WTC11 (cell line): Measurements from ENCODE around the gene ZNF768. TPM values are rescaled to one million over a fixed set of nuclear protein-coding genes. Genes with fewer than 3 reads are reported as not detected.

Experiments used
- ATAC-seq: fragments of 200-7000 bp; cut with Tn5 transposase; 2 replicates; pipeline ENCODE4 v1.10.0; 2021; ENCODE audit warnings: mild to moderate bottlenecking, moderate library complexity
- CTCF ChIA-PET: fragments of 300-600 bp; sonication (Branson Sonifier 250); formaldehyde crosslinking; loops from one replicate; lab custom pipeline; 2021; ENCODE audit warnings: antibody characterized with exemption; lab: Charles Lee
- POLR2A ChIA-PET: fragments of 350-600 bp; sonication (Branson Sonifier 250); formaldehyde crosslinking; loops from one replicate; lab custom pipeline; 2021; ENCODE audit warnings: antibody characterized with exemption; lab: Charles Lee
- DNase-seq: peaks from one replicate; pipeline ENCODE4 v3.0.0; 2021; ENCODE audit warnings: low spot score
- H3K27ac Mint-ChIP-seq: 2 replicates; pipeline ENCODE4 v1.8.0; 2021; ENCODE audit warnings: mixed read lengths
- H3K27me3 Mint-ChIP-seq: 2 replicates; pipeline ENCODE4 v1.8.0; 2021; ENCODE audit warnings: low read depth, mild to moderate bottlenecking, moderate library complexity, mixed read lengths
- H3K36me3 Mint-ChIP-seq: 2 replicates; pipeline ENCODE4 v1.8.0; 2021; ENCODE audit warnings: mixed read lengths
- H3K4me1 Mint-ChIP-seq: 2 replicates; pipeline ENCODE4 v1.8.0; 2022; ENCODE audit warnings: mixed read lengths
- H3K4me3 Mint-ChIP-seq: 2 replicates; pipeline ENCODE4 v1.8.0; 2021; ENCODE audit warnings: mild to moderate bottlenecking, moderate library complexity, mixed read lengths
- H3K9me3 Mint-ChIP-seq: 2 replicates; pipeline ENCODE4 v1.8.0; 2021; ENCODE audit warnings: mixed read lengths
- ESRRA ChIP-seq: sonication (generic); formaldehyde crosslinking; IDR thresholded peaks from 2 replicates; pipeline ENCODE4 v1.8.1; 2022; ENCODE audit warnings: mild to moderate bottlenecking, missing genetic modification reagents, borderline replicate concordance
- GABPB1 ChIP-seq: sonication (generic); formaldehyde crosslinking; IDR thresholded peaks from 2 replicates; pipeline ENCODE4 v1.8.1; 2023; ENCODE audit warnings: mild to moderate bottlenecking, missing genetic modification reagents
- JUN ChIP-seq: sonication (generic); formaldehyde crosslinking; IDR thresholded peaks from 2 replicates; pipeline ENCODE4 v1.8.0; 2023; ENCODE audit warnings: mild to moderate bottlenecking, missing genetic modification reagents
- MYBL2 ChIP-seq: sonication (generic); formaldehyde crosslinking; IDR thresholded peaks from 2 replicates; pipeline ENCODE4 v1.8.1; 2023; ENCODE audit warnings: mild to moderate bottlenecking, moderate library complexity, missing genetic modification reagents
- NR1H2 ChIP-seq: sonication (generic); formaldehyde crosslinking; IDR thresholded peaks from 2 replicates; pipeline ENCODE4 v1.9.0; 2021; ENCODE audit warnings: mild to moderate bottlenecking, moderate library complexity, missing genetic modification reagents
- RORB ChIP-seq: fragments of 250-450 bp; sonication (Bioruptor Pico); IDR thresholded peaks from 2 replicates; pipeline ENCODE4 v1.9.0; 2021; ENCODE audit warnings: mild to moderate bottlenecking
- SMAD4 ChIP-seq: sonication (generic); formaldehyde crosslinking; IDR thresholded peaks from 2 replicates; pipeline ENCODE4 v1.8.0; 2022; ENCODE audit warnings: mild to moderate bottlenecking, missing genetic modification reagents
- SOX15 ChIP-seq: fragments of 250-450 bp; sonication (Bioruptor Pico); IDR thresholded peaks from 2 replicates; pipeline ENCODE4 v1.9.0; 2021; ENCODE audit warnings: mild to moderate bottlenecking
- ZNF138 ChIP-seq: sonication (generic); formaldehyde crosslinking; conservative IDR thresholded peaks from 2 replicates; pipeline ENCODE4 v1.8.1; 2022; ENCODE audit warnings: mild to moderate bottlenecking, moderate library complexity, missing genetic modification reagents
- ZNF263 ChIP-seq: sonication (generic); formaldehyde crosslinking; IDR thresholded peaks from 2 replicates; pipeline ENCODE4 v1.8.1; 2022; ENCODE audit warnings: low read depth, mild to moderate bottlenecking, moderate library complexity, missing genetic modification reagents
- total RNA-seq: library from RNA; stranded (reverse); gene quantifications from 3 replicates; pipeline ENCODE4 v1.2.3, GENCODE V29; 2021
- TF ChIP-seq, protein P1 (sequence below): sonication (generic); formaldehyde crosslinking; IDR thresholded peaks from 2 replicates; pipeline ENCODE4 v1.8.0; 2023; ENCODE audit warnings: mild to moderate bottlenecking, missing genetic modification reagents
- TF ChIP-seq, protein P2 (sequence below): fragments of 250-450 bp; sonication (Bioruptor Pico); IDR thresholded peaks from 2 replicates; pipeline ENCODE4 v1.8.0; 2021; ENCODE audit warnings: mild to moderate bottlenecking
- TF ChIP-seq, protein P3 (sequence below): fragments of 250-450 bp; sonication (Bioruptor Pico); IDR thresholded peaks from 2 replicates; pipeline ENCODE4 v1.9.0; 2021; ENCODE audit warnings: mild to moderate bottlenecking
- TF ChIP-seq, protein P4 (sequence below): sonication (generic); formaldehyde crosslinking; conservative IDR thresholded peaks from 2 replicates; pipeline ENCODE4 v1.8.1; 2023; ENCODE audit warnings: mild to moderate bottlenecking, low read depth, missing genetic modification reagents, moderate library complexity
- TF ChIP-seq, protein P5 (sequence below): fragments of 250-450 bp; sonication (Bioruptor Pico); IDR thresholded peaks from 2 replicates; pipeline ENCODE4 v2.1.2; 2022; ENCODE audit warnings: mild to moderate bottlenecking, moderate library complexity
- TF ChIP-seq, protein P6 (sequence below): sonication (generic); formaldehyde crosslinking; IDR thresholded peaks from 2 replicates; pipeline ENCODE4 v1.8.1; 2022; ENCODE audit warnings: missing genetic modification reagents, borderline replicate concordance
- TF ChIP-seq, protein P7 (sequence below): sonication (generic); formaldehyde crosslinking; IDR thresholded peaks from 2 replicates; pipeline ENCODE4 v1.8.1; 2022; ENCODE audit warnings: low read depth, missing genetic modification reagents, borderline replicate concordance
- TF ChIP-seq, protein P8 (sequence below): fragments of 250-450 bp; sonication (Bioruptor Pico); conservative IDR thresholded peaks from 2 replicates; pipeline ENCODE4 v1.9.0; 2021; ENCODE audit warnings: mild to moderate bottlenecking

Gene ZNF768
- total RNA-seq, 1 experiment from 2014 or later: 35.9 TPM

DNA sequence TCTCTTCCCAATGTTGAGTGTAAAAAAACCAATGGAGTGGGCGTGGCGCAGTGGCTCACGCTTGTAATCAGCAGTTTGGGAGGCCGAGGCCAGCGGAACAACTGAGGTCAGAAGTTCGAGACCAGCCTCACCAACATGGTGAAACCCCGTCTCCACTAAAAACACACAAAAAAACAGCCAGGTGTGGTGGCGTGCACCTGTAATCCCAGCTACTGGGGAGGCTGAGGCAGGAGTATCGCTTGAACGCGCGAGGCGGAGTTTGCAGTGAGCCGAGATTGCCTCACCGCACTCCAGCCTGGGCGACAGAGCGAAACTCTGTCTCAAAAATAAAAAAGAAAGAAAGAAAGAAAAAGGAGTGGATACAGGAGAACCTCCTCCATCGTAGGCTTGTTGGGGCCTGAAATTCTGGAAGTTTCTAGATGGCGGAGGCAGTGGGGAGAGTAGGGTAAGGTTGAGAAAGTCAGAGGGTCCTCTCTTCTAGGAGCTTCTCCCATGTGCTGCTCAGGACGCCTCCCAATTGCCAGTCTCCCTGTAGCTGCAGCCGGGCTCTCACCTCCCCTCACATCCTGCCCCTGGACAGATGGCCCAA, 32.5 kb upstream of the ZNF768 start:
- DNase-seq (no peak), ATAC-seq (no peak)
- POLR2A ChIA-PET: interaction anchor here (0.7 to 3.5 kb wide), 9 partner anchors 12 to 164 kb away, joined by 3 to 42 read pairs (median 4); partner anchors contain the start of genes DCTPP1, PRR14, ZNF48 and ZNF688
- H3K4me1 Mint-ChIP-seq: peaks cover 26% of the 10 kb centered on the region
- no peaks in the 10 kb centered on the region for H3K9me3 Mint-ChIP-seq
- H3K4me3 Mint-ChIP-seq: peak overlapping the region; percentile 77
- H3K27ac Mint-ChIP-seq: peak overlapping the region; percentile 98
- peaks cover 17% of the 10 kb centered on the region for H3K27me3 Mint-ChIP-seq
- H3K36me3 Mint-ChIP-seq: peaks cover 10% of the 10 kb centered on the region
- CTCF ChIA-PET: interaction anchor here (0.6 to 2.8 kb wide), 16 partner anchors 9 to 447 kb away, joined by 3 to 39 read pairs (median 3); partner anchors contain the start of genes DCTPP1, ZNF688, ZNF689 and ZNF747
- TF ChIP-seq, protein P1, sequence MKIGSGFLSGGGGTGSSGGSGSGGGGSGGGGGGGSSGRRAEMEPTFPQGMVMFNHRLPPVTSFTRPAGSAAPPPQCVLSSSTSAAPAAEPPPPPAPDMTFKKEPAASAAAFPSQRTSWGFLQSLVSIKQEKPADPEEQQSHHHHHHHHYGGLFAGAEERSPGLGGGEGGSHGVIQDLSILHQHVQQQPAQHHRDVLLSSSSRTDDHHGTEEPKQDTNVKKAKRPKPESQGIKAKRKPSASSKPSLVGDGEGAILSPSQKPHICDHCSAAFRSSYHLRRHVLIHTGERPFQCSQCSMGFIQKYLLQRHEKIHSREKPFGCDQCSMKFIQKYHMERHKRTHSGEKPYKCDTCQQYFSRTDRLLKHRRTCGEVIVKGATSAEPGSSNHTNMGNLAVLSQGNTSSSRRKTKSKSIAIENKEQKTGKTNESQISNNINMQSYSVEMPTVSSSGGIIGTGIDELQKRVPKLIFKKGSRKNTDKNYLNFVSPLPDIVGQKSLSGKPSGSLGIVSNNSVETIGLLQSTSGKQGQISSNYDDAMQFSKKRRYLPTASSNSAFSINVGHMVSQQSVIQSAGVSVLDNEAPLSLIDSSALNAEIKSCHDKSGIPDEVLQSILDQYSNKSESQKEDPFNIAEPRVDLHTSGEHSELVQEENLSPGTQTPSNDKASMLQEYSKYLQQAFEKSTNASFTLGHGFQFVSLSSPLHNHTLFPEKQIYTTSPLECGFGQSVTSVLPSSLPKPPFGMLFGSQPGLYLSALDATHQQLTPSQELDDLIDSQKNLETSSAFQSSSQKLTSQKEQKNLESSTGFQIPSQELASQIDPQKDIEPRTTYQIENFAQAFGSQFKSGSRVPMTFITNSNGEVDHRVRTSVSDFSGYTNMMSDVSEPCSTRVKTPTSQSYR (CRISPR knock-in tag): 0 out of 2 replicates have a peak, but pooled peaks have one; percentile 38
- TF ChIP-seq JUN (CRISPR knock-in tag) (no peak), ZNF263 (CRISPR knock-in tag) (no peak), MYBL2 (CRISPR knock-in tag) (no peak), GABPB1 (CRISPR knock-in tag) (0 out of 2 replicates have a peak, but pooled peaks have one; percentile 8), SOX15 (CRISPR knock-in tag) (no peak), NR1H2 (CRISPR knock-in tag) (no peak), ESRRA (no peak), ZNF138 (no peak), RORB (CRISPR knock-in tag) (no peak), SMAD4 (CRISPR knock-in tag) (no peak)
- TF ChIP-seq, protein P2, sequence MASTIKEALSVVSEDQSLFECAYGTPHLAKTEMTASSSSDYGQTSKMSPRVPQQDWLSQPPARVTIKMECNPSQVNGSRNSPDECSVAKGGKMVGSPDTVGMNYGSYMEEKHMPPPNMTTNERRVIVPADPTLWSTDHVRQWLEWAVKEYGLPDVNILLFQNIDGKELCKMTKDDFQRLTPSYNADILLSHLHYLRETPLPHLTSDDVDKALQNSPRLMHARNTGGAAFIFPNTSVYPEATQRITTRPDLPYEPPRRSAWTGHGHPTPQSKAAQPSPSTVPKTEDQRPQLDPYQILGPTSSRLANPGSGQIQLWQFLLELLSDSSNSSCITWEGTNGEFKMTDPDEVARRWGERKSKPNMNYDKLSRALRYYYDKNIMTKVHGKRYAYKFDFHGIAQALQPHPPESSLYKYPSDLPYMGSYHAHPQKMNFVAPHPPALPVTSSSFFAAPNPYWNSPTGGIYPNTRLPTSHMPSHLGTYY (CRISPR knock-in tag): 0 out of 2 replicates have a peak, but pooled peaks have one; percentile 6
- TF ChIP-seq, protein P3, sequence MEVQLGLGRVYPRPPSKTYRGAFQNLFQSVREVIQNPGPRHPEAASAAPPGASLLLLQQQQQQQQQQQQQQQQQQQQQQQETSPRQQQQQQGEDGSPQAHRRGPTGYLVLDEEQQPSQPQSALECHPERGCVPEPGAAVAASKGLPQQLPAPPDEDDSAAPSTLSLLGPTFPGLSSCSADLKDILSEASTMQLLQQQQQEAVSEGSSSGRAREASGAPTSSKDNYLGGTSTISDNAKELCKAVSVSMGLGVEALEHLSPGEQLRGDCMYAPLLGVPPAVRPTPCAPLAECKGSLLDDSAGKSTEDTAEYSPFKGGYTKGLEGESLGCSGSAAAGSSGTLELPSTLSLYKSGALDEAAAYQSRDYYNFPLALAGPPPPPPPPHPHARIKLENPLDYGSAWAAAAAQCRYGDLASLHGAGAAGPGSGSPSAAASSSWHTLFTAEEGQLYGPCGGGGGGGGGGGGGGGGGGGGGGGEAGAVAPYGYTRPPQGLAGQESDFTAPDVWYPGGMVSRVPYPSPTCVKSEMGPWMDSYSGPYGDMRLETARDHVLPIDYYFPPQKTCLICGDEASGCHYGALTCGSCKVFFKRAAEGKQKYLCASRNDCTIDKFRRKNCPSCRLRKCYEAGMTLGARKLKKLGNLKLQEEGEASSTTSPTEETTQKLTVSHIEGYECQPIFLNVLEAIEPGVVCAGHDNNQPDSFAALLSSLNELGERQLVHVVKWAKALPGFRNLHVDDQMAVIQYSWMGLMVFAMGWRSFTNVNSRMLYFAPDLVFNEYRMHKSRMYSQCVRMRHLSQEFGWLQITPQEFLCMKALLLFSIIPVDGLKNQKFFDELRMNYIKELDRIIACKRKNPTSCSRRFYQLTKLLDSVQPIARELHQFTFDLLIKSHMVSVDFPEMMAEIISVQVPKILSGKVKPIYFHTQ (CRISPR knock-in tag): no peak
- TF ChIP-seq, protein P4, sequence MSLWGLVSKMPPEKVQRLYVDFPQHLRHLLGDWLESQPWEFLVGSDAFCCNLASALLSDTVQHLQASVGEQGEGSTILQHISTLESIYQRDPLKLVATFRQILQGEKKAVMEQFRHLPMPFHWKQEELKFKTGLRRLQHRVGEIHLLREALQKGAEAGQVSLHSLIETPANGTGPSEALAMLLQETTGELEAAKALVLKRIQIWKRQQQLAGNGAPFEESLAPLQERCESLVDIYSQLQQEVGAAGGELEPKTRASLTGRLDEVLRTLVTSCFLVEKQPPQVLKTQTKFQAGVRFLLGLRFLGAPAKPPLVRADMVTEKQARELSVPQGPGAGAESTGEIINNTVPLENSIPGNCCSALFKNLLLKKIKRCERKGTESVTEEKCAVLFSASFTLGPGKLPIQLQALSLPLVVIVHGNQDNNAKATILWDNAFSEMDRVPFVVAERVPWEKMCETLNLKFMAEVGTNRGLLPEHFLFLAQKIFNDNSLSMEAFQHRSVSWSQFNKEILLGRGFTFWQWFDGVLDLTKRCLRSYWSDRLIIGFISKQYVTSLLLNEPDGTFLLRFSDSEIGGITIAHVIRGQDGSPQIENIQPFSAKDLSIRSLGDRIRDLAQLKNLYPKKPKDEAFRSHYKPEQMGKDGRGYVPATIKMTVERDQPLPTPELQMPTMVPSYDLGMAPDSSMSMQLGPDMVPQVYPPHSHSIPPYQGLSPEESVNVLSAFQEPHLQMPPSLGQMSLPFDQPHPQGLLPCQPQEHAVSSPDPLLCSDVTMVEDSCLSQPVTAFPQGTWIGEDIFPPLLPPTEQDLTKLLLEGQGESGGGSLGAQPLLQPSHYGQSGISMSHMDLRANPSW (CRISPR knock-in tag): no peak
- TF ChIP-seq, protein P5, sequence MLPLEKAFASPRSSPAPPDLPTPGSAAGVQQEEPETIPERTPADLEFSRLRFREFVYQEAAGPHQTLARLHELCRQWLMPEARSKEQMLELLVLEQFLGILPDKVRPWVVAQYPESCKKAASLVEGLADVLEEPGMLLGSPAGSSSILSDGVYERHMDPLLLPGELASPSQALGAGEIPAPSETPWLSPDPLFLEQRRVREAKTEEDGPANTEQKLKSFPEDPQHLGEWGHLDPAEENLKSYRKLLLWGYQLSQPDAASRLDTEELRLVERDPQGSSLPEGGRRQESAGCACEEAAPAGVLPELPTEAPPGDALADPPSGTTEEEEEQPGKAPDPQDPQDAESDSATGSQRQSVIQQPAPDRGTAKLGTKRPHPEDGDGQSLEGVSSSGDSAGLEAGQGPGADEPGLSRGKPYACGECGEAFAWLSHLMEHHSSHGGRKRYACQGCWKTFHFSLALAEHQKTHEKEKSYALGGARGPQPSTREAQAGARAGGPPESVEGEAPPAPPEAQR (CRISPR knock-in tag): no peak
- TF ChIP-seq, protein P6, sequence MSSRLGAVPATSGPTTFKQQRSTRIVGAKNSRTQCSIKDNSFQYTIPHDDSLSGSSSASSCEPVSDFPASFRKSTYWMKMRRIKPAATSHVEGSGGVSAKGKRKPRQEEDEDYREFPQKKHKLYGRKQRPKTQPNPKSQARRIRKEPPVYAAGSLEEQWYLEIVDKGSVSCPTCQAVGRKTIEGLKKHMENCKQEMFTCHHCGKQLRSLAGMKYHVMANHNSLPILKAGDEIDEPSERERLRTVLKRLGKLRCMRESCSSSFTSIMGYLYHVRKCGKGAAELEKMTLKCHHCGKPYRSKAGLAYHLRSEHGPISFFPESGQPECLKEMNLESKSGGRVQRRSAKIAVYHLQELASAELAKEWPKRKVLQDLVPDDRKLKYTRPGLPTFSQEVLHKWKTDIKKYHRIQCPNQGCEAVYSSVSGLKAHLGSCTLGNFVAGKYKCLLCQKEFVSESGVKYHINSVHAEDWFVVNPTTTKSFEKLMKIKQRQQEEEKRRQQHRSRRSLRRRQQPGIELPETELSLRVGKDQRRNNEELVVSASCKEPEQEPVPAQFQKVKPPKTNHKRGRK: no peak
- TF ChIP-seq, protein P7, sequence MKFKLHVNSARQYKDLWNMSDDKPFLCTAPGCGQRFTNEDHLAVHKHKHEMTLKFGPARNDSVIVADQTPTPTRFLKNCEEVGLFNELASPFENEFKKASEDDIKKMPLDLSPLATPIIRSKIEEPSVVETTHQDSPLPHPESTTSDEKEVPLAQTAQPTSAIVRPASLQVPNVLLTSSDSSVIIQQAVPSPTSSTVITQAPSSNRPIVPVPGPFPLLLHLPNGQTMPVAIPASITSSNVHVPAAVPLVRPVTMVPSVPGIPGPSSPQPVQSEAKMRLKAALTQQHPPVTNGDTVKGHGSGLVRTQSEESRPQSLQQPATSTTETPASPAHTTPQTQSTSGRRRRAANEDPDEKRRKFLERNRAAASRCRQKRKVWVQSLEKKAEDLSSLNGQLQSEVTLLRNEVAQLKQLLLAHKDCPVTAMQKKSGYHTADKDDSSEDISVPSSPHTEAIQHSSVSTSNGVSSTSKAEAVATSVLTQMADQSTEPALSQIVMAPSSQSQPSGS (CRISPR knock-in tag): no peak
- TF ChIP-seq, protein P8, sequence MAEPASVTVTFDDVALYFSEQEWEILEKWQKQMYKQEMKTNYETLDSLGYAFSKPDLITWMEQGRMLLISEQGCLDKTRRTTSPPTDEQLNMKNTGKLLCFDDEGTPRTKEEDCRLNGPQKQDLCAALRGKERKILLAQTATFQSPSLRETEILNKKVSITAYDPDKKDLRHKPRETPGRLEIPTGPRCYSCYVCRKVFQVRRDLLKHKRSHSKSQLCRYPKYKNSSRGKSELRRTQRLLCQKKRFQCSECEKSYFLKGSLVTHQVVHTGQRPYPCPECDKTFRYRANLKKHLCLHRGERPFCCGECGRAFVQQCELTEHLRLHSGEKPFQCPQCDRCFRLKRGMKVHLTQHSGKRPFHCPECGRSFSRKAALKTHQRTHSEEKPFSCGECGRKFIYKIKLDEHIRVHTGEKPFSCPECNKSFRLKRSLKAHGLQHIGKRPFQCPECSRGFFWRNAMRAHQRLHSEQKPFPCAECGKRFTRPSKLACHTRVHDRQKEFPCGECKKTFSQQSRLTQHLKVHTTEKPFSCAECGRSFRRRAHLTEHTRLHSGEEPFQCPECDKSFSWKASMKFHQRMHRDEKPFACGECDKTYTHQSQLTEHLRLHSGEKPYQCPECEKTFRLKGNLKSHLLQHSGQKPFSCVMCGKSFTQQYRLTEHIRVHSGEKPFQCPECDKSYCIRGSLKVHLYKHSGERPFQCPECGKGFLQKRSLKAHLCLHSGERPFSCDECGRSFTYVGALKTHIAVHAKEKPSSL (CRISPR knock-in tag): no peak
